Glomerular endothelial cell (primary cell): Measurements from ENCODE around the gene ST3GAL6. TPM values are rescaled to one million over a fixed set of nuclear protein-coding genes. Genes with fewer than 3 reads are reported as not detected.
A peak's percentile ranks its signal among the peaks of the same experiment; 100 is the strongest.

Experiments
- DNase-seq: peaks from one replicate; pipeline ENCODE4 v3.0.0-alpha.2; 2011; ENCODE audit warnings: low read depth, low spot score; ENCODE audit errors: extremely low read depth
- total RNA-seq: library from RNA; depleted of rRNA; stranded (reverse); fragments of >200 nt; gene quantifications from 2 replicates; pipeline ENCODE4 v1.2.3, GENCODE V29; 2015

The ST3GAL6 gene
- total RNA-seq, 1 donor from 2014 or later = 13.2 TPM

- no peak for DNase-seq
Observed at GRCh38 chr3:98775459-98776139, 12.5 kb downstream of the ST3GAL6 start.

- no peak for DNase-seq
Observed at GRCh38 chr3:98776140-98776493, 13.0 kb downstream of the ST3GAL6 start.

GRCh38 chr3:98777286-98777685 lies 14.1 kb downstream of the ST3GAL6 start:
- no peak for DNase-seq

GRCh38 chr3:98777801-98778220 lies 14.7 kb downstream of the ST3GAL6 start:
- no peak for DNase-seq

- DNase-seq = no peak
Observed at GRCh38 chr3:98778383-98778782, 15.2 kb downstream of the ST3GAL6 start.

GRCh38 chr3:98778852-98779413 lies 15.8 kb downstream of the ST3GAL6 start:
- DNase-seq = peak; percentile 93

- no peak for DNase-seq
Observed at GRCh38 chr3:98779541-98780335, 16.6 kb downstream of the ST3GAL6 start.

- DNase-seq = no peak
Observed at GRCh38 chr3:98780343-98780742, 17.2 kb downstream of the ST3GAL6 start.

- no peak for DNase-seq
Observed at GRCh38 chr3:98782824-98783500, 19.8 kb downstream of the ST3GAL6 start.

GRCh38 chr3:98784042-98784441 lies 20.9 kb downstream of the ST3GAL6 start:
- no peak for DNase-seq

- DNase-seq = no peak
Observed at GRCh38 chr3:98784666-98785600, 21.8 kb downstream of the ST3GAL6 start.

GRCh38 chr3:98786364-98787006 lies 23.3 kb downstream of the ST3GAL6 start:
- DNase-seq = no peak

- DNase-seq = no peak
Observed at GRCh38 chr3:98787181-98787580, 24.0 kb downstream of the ST3GAL6 start.

GRCh38 chr3:98788651-98789050 lies 25.5 kb downstream of the ST3GAL6 start:
- no peak for DNase-seq

GRCh38 chr3:98791341-98792325 lies 28.5 kb downstream of the ST3GAL6 start:
- no peak for DNase-seq

GRCh38 chr3:98793971-98794370 lies 30.8 kb downstream of the ST3GAL6 start:
- no peak for DNase-seq

GRCh38 chr3:98796334-98796733 lies 33.2 kb downstream of the ST3GAL6 start:
- no peak for DNase-seq

GRCh38 chr3:98797905-98798304 lies 34.8 kb downstream of the ST3GAL6 start:
- no peak for DNase-seq

- no peak for DNase-seq
Observed at GRCh38 chr3:98798820-98799219, 35.7 kb downstream of the ST3GAL6 start.
